ENCODE data around the gene MAPK9. TPM values are rescaled to one million over a fixed set of nuclear protein-coding genes. Genes with fewer than 3 reads are reported as not detected.

The MAPK9 gene
- total RNA-seq, 1 donor from 2014 or later: 44.9 TPM

- intact Hi-C loops (cut with micrococcal nuclease): no loop called here
These were observed 5.9 kb upstream of the MAPK9 start for GRCh38 chr5:180297587-180298282.

- intact Hi-C loops (cut with micrococcal nuclease): no loop called here
These were observed 4.9 kb upstream of the MAPK9 start for GRCh38 chr5:180296771-180297170.

GRCh38 chr5:180294913-180295555 lies 3.2 kb upstream of the MAPK9 start:
- intact Hi-C loops (cut with micrococcal nuclease): loop anchor here (5.0 kb wide), 1 partner anchor 867 kb away; no protein-coding TSS in a partner anchor

GRCh38 chr5:180294411-180294810 lies 2.5 kb upstream of the MAPK9 start:
- intact Hi-C loops (cut with micrococcal nuclease): loop anchor here (5.0 kb wide), 1 partner anchor 868 kb away; no protein-coding TSS in a partner anchor

- intact Hi-C loops (cut with micrococcal nuclease): loop anchor here (5.0 kb wide), 1 partner anchor 871 kb away; no protein-coding TSS in a partner anchor
These were observed 496 bp downstream of the MAPK9 start for GRCh38 chr5:180291234-180291940.

- intact Hi-C loops (cut with micrococcal nuclease): loop anchor here (5.0 kb wide), 1 partner anchor 872 kb away; no protein-coding TSS in a partner anchor
These were observed 1.2 kb downstream of the MAPK9 start for GRCh38 chr5:180290568-180291233.

GRCh38 chr5:180289966-180290365 lies 1.9 kb downstream of the MAPK9 start:
- intact Hi-C loops (cut with micrococcal nuclease): loop anchor here (5.0 kb wide), 1 partner anchor 872 kb away; no protein-coding TSS in a partner anchor

- intact Hi-C loops (cut with micrococcal nuclease): no loop called here
These were observed 2.5 kb downstream of the MAPK9 start for GRCh38 chr5:180289433-180289832.

GRCh38 chr5:180287868-180288267 lies 4.0 kb downstream of the MAPK9 start:
- intact Hi-C loops (cut with micrococcal nuclease): no loop called here

GRCh38 chr5:180287404-180287803 lies 4.5 kb downstream of the MAPK9 start:
- intact Hi-C loops (cut with micrococcal nuclease): no loop called here

GRCh38 chr5:180284149-180284548 lies 7.7 kb downstream of the MAPK9 start:
- intact Hi-C loops (cut with micrococcal nuclease): no loop called here

GRCh38 chr5:180283026-180283615 lies 8.8 kb downstream of the MAPK9 start:
- intact Hi-C loops (cut with micrococcal nuclease): no loop called here

- intact Hi-C loops (cut with micrococcal nuclease): no loop called here
These were observed 9.6 kb downstream of the MAPK9 start for GRCh38 chr5:180282281-180282680.

GRCh38 chr5:180281706-180282105 lies 10.2 kb downstream of the MAPK9 start:
- intact Hi-C loops (cut with micrococcal nuclease): no loop called here

- intact Hi-C loops (cut with micrococcal nuclease): no loop called here
These were observed 17.2 kb downstream of the MAPK9 start for GRCh38 chr5:180274695-180275094.

- intact Hi-C loops (cut with micrococcal nuclease): no loop called here
These were observed 20.7 kb downstream of the MAPK9 start for GRCh38 chr5:180271221-180271620.

GRCh38 chr5:180259260-180259611 lies 32.6 kb downstream of the MAPK9 start:
- intact Hi-C loops (cut with micrococcal nuclease): no loop called here

- intact Hi-C loops (cut with micrococcal nuclease): no loop called here
These were observed 38.7 kb downstream of the MAPK9 start for GRCh38 chr5:180253036-180253824.

- intact Hi-C loops (cut with micrococcal nuclease): no loop called here
These were observed 40.0 kb downstream of the MAPK9 start for GRCh38 chr5:180251887-180252286.

- intact Hi-C loops (cut with micrococcal nuclease): no loop called here
These were observed 40.7 kb downstream of the MAPK9 start for GRCh38 chr5:180251141-180251540.

All from T-helper 2 cell treated with Interferon-gamma antibody and Interleukin-4, amounts not matched to agents 100 ng/mL and 5 ng/mL, for 36 hours (primary cell).